ENCODE measurements around the gene ITSN1.

The ITSN1 gene

DNA sequence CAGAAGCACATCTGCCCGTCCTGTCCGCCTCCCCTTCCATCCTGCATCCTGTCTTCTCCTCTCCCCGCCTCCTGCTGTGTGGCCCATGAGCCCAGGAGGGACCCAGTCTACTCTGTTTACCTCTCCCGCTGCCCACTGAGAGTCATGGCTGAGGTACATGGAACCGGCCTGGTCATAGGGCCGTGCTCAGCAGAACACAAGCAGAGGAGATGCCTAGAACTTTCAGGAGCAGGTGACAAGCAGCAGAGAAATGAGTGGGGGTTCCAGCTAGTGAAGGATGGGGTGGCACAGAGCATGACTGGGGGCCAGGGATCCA is 202.5 kb downstream of the ITSN1 start:
- H3K27ac ChIP-seq: no peak overlapping the region
- no peaks in the 10 kb centered on the region for H3K27me3 ChIP-seq
- H3K9me3 ChIP-seq: no peaks in the 10 kb centered on the region
- no peak overlapping the region for H3K4me3 ChIP-seq (ENCODE audit: low read depth in 1 of 2, low read length in 1 of 2)
- peaks cover 23 to 25% of the 10 kb centered on the region in 2 experiments for H3K4me1 ChIP-seq (ENCODE audit: control insufficient read depth in 1 of 2, insufficient read depth in 1 of 2, low read depth in 1 of 2, low read length in 1 of 2)
- no peaks in the 10 kb centered on the region for H3K36me3 ChIP-seq
- TF ChIP-seq, protein P1, sequence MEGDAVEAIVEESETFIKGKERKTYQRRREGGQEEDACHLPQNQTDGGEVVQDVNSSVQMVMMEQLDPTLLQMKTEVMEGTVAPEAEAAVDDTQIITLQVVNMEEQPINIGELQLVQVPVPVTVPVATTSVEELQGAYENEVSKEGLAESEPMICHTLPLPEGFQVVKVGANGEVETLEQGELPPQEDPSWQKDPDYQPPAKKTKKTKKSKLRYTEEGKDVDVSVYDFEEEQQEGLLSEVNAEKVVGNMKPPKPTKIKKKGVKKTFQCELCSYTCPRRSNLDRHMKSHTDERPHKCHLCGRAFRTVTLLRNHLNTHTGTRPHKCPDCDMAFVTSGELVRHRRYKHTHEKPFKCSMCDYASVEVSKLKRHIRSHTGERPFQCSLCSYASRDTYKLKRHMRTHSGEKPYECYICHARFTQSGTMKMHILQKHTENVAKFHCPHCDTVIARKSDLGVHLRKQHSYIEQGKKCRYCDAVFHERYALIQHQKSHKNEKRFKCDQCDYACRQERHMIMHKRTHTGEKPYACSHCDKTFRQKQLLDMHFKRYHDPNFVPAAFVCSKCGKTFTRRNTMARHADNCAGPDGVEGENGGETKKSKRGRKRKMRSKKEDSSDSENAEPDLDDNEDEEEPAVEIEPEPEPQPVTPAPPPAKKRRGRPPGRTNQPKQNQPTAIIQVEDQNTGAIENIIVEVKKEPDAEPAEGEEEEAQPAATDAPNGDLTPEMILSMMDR (IDR thresholded peaks at IDR 0.05): no peak

GRCh38 chr21:33846141-33846540 is 203.8 kb downstream of the ITSN1 start:
- Histone ChIP-seq H3K4me3 (ENCODE audit: low read depth in 1 of 2, low read length in 1 of 2) (no peak overlapping the region), H3K36me3 (no peaks in the 10 kb centered on the region), H3K27ac (no peak overlapping the region), H3K27me3 (no peaks in the 10 kb centered on the region), H3K9me3 (no peaks in the 10 kb centered on the region), H3K4me1 (ENCODE audit: control insufficient read depth in 1 of 2, insufficient read depth in 1 of 2, low read depth in 1 of 2, low read length in 1 of 2) (peaks cover 23 to 25% of the 10 kb centered on the region in 2 experiments)
- TF ChIP-seq, protein P1 (IDR thresholded peaks at IDR 0.05): no peak

GRCh38 chr21:33847588-33848248 is 205.4 kb downstream of the ITSN1 start:
- peaks cover 15 to 16% of the 10 kb centered on the region in 2 experiments for H3K4me1 ChIP-seq (ENCODE audit: control insufficient read depth in 1 of 2, insufficient read depth in 1 of 2, low read depth in 1 of 2, low read length in 1 of 2)
- H3K36me3 ChIP-seq: no peaks in the 10 kb centered on the region

DNA sequence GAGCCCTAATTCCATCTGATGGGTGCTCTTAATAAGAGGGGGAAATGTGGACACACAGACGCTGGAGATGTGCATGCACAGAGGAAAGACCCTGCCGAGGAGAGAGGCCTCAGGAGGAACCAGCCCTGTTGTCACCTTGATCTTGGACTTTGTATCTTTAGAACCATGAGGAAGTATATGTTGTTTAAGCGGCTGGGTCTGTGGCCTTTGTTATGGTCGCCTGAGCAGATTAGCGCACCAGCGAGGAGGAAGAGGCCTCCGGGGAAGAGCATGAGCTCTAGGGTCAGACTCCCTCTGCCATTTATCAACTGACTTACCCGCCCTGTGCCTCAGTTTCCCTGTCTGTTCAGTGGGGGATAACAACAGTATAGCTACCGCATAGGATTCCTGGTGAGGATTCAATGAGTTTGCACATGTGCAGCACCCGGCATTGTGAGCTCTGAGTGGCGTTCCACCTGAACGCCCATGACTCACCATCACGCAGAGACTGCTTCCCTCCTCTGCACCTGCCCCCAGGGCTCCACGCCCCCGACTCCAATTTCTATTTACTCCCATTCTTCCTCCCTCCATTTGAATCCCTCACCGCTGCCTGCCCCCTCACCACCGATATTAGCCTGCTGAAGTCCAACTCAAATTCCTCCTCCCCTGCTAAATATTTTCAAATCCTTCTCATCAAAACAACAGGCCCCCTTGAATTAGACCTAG is 206.1 kb downstream of the ITSN1 start:
- Histone ChIP-seq H3K27me3 (no peaks in the 10 kb centered on the region), H3K4me3 (ENCODE audit: low read depth in 1 of 2, low read length in 1 of 2) (no peak overlapping the region), H3K4me1 (ENCODE audit: control insufficient read depth in 1 of 2, insufficient read depth in 1 of 2, low read depth in 1 of 2, low read length in 1 of 2) (peaks cover 8 to 9% of the 10 kb centered on the region in 2 experiments), H3K36me3 (no peaks in the 10 kb centered on the region), H3K27ac (no peak overlapping the region), H3K9me3 (no peaks in the 10 kb centered on the region)
- TF ChIP-seq, protein P1 (IDR thresholded peaks at IDR 0.05): no peak

More at GRCh38 chr21:33847588-33848248, 205.4 kb downstream of the ITSN1 start:
- Histone ChIP-seq H3K27ac (no peak overlapping the region), H3K9me3 (no peaks in the 10 kb centered on the region), H3K4me3 (ENCODE audit: low read depth in 1 of 2, low read length in 1 of 2) (no peak overlapping the region), H3K27me3 (no peaks in the 10 kb centered on the region)
- TF ChIP-seq, protein P1 (IDR thresholded peaks at IDR 0.05): no peak

DNA sequence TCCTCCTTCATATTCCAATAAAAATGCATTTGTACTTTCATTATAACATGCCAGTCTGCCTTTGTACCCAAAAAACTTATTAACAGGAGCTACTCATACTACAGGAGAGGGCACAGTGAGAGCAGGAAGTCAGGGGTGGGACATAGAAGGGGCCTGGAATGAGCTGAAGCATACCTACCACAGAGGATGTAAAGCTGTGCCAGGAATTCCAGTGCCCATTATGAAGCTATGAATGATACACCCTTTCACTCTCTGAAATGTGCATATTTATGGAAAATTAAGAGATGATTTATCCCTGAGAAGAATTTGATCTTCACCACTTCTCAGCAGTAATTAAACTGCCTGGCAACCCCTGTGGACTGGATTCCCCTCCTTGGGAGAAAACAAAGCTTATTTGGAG is 207.5 kb downstream of the ITSN1 start:
- no peak overlapping the region for H3K27ac ChIP-seq
- TF ChIP-seq, protein P1 (IDR thresholded peaks at IDR 0.05): no peak
- H3K9me3 ChIP-seq: no peaks in the 10 kb centered on the region
- H3K27me3 ChIP-seq: no peaks in the 10 kb centered on the region
- H3K4me1 ChIP-seq (ENCODE audit: control insufficient read depth in 1 of 2, insufficient read depth in 1 of 2, low read depth in 1 of 2, low read length in 1 of 2): no peaks in the 10 kb centered on the region
- no peaks in the 10 kb centered on the region for H3K36me3 ChIP-seq
- no peak overlapping the region for H3K4me3 ChIP-seq (ENCODE audit: low read depth in 1 of 2, low read length in 1 of 2)
